HG02763 (cell line): ENCODE data around the gene FBXO15.
A peak's percentile ranks its signal among the peaks of the same experiment; 100 is the strongest.

Experiments used
- ATAC-seq: cut with Tn5 transposase; IDR thresholded peaks from one replicate; pipeline ENCODE4 v1.9.1; 2021; ENCODE audit warnings: mild to moderate bottlenecking, moderate library complexity; ENCODE audit not compliant: unreplicated experiment

FBXO15 gene

GRCh38 chr18:74153793-74154192 lies 6.2 kb upstream of the FBXO15 start:
- ATAC-seq: no peak

- no peak for ATAC-seq
Observed at GRCh38 chr18:74153377-74153776, 5.7 kb upstream of the FBXO15 start.

DNA sequence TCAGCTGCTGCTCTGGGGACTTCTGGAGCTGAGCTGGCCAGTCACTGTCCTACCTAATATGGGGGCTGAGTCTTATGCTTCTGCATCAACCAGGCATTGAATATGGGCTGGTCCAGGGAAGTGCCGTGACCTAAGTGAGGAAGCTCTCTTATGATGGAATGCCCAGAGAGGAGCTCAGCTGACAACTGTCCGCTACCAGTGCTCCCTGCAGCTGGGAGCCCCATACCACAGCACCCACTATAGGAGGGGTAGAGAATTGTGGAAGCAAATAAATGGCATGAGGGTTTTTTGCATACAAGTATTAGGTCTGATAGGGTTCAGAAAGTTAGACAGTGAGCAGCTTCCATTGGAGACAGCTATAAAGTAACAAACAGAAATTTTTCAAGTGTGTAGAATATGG lies 5.2 kb upstream of the FBXO15 start:
- ATAC-seq: no peak

- no peak for ATAC-seq
Observed at GRCh38 chr18:74152270-74152669, 4.6 kb upstream of the FBXO15 start.

DNA sequence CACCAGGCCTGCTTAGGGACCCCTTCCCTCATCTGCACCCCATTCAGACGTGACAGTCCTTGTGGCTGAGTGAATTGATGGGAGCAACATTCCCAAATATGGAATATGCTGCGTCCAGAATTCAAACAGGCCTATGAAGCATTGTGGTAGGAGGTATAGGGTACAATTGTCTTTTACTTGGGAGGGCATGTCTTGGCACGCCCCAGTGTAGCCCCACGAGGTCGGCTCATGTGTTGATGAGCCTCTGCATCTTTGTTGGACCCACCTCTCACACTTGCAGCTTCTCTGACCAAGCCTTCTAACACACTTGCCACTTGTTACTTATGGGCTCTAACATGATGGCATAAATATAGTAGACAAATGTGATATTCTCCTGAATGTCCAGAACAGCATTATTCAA lies 2.2 kb upstream of the FBXO15 start:
- ATAC-seq: no peak

DNA sequence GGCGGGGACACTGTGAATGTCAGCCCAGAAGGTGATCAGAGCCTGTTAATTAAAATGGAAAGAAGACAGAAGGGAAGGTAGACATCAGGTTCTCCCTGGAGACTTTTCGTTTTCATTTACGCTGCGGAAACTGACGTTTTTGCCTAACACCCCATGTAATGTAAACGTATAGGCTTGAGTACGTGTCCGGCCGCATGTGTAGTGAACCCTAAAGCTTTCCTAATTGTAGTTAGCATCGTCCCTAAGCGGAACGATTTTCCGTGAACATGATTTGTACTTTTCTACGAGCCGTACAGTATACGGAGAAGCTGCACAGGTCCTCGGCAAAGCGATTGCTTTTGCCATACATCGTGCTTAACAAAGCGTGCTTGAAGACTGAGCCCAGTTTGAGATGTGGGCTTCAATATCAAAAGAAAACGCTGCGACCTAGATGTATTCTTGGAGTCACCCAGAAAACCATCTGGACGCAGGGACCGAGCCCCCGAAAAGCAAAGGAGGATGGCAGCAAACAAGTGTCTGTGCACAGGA lies 973 bp upstream of the FBXO15 start:
- ATAC-seq: peak; percentile 1

- ATAC-seq: no peak
Observed at GRCh38 chr18:74147491-74147778, 199 bp downstream of the FBXO15 start.

- ATAC-seq: no peak
Observed at GRCh38 chr18:74146756-74147155, 878 bp downstream of the FBXO15 start.

DNA sequence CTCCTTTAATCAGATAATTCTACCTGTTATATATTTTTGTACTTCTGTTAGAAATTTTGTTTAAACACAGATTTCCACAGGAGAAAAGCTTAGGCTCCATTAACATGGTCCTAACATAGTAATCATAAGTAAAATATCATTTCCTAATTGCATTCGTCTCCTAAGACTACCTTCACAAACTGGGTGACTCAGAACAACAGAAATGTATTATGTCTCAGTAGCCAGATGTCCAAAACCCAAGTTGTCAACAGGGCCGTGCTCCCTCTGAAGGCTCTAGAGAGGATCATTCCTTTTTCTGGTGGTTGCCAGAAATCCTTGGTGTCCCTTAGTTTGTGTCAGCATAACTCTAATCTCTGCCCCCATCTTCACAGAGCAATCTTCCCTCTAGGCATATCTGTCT lies 5.4 kb downstream of the FBXO15 start:
- ATAC-seq: no peak

- ATAC-seq: no peak
Observed at GRCh38 chr18:74141667-74142066, 6.0 kb downstream of the FBXO15 start.

- no peak for ATAC-seq
Observed at GRCh38 chr18:74140582-74140981, 7.1 kb downstream of the FBXO15 start.

- no peak for ATAC-seq
Observed at GRCh38 chr18:74139888-74140287, 7.7 kb downstream of the FBXO15 start.

DNA sequence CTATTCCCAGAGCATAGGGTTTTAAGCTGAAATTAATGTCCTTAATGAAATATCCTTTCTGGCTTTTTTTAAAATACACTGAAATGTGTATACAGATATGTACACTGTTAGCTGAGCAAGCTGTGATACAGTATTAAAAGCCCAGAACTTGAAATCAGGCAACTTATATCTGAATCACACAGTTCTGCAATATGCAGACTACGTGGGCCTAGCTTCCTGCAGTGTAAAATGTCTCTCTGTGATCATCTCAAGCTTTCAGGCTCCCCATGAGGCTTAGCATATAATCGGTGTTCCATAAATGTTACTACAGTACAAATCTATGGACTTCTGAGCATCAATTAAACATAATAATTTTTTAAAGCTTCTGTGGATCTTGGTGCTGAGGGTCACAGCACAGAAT lies 8.2 kb downstream of the FBXO15 start:
- ATAC-seq: no peak

GRCh38 chr18:74137920-74138538 lies 9.6 kb downstream of the FBXO15 start:
- no peak for ATAC-seq

GRCh38 chr18:74132201-74132600 lies 15.4 kb downstream of the FBXO15 start:
- ATAC-seq: no peak

DNA sequence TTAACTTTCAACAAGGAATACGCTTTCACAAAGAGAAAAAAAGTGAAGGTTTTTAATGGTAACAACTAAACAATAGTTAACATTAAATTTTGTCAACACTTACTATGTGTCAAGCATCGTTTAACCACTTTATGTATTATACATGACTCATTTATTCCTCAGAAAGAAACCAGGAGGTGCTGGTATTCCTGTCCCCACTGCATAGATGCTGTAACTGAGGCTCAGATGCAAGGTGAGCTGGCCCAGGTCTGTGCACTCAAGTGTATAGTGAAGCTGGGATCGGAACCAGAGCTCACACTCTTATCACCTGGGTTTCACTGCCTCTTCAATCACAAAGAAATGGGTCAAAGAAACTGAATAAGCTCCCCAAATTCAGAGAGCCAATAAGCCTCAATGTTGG lies 16.5 kb downstream of the FBXO15 start:
- no peak for ATAC-seq

- ATAC-seq: no peak
Observed at GRCh38 chr18:74128159-74128558, 19.5 kb downstream of the FBXO15 start.

GRCh38 chr18:74126684-74127655 lies 20.7 kb downstream of the FBXO15 start:
- no peak for ATAC-seq

DNA sequence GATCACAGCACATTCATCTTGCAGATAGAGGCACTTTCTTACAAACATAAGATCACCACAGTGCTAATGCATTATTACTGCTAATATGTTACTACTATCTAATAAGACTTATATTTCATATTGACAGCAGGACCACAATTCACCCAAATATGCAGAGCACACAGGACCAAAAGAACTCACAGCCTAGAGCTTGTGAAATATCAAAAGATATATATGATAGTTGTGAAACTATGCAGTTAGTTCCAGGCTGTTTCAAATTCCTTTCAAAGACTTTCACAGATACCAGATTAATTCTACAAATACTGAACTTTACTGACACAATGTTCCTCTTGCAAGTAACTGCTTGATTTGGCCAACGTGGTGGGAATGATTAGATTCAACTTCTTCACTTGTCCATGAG lies 23.0 kb downstream of the FBXO15 start:
- no peak for ATAC-seq

- no peak for ATAC-seq
Observed at GRCh38 chr18:74123200-74123599, 24.4 kb downstream of the FBXO15 start.

DNA sequence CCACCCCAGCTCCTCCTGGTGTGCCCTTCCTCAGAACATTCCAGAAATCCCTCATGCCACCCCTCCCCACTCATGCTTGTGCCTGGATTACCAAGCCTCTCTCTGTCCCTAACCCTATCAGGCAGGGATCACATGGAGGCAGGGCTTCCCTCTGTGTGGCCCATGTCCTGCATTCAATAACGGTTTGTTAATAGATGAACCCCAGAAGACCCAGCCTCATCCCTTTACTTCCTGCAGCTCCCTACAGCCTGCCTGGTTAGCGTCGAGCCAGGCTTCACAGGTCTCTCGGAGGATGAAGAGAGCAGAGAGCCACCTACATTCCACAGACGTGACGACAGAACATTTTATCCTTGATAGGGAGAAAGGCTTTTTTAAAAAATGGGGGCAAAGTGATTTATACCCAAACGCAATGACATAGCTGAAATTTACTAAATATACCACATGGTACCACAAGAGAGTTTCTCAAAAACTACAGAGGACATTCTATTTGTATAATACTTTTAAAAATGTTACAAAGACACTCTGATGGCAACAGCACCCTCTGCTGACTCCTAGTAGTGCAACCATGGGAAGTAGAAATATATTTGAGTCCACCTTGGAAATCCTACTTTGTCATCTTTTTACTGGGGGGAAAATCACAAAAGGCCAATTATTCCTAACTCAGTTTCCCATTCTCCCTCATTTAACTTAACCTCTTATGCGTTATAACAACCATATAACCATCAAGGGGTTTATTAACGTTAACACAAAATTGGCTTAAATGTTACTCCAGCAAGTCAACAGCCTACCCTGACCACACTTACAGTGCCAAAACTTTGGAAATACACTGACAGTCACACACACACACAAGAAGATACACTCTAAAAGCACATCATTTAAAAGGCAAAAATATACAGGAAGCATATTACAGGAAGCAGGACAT lies 30.7 kb downstream of the FBXO15 start:
- ATAC-seq: no peak
